Colonic mucosa (tissue), 4 donors: ENCODE results near the gene NCAPD3. TPM values are rescaled to one million over a fixed set of nuclear protein-coding genes. Genes with fewer than 3 reads are reported as not detected.

Experiments used
- DNase-seq: peaks from one replicate; pipeline ENCODE4 v3.0.0-alpha.2; 2020
- H3K27ac ChIP-seq: fragments of 200-600 bp; one replicate; pipeline ENCODE4 v1.8.0; 2021
- H3K27me3 ChIP-seq: fragments of 200-600 bp; one replicate; pipeline ENCODE4 v1.8.0; 2021
- H3K36me3 ChIP-seq: fragments of 200-600 bp; one replicate; pipeline ENCODE4 v1.8.0; 2021
- H3K4me1 ChIP-seq: fragments of 200-600 bp; one replicate; pipeline ENCODE4 v1.8.0; 2021; ENCODE audit warnings: mild to moderate bottlenecking
- H3K4me3 ChIP-seq: fragments of 200-600 bp; one replicate; pipeline ENCODE4 v1.8.0; 2021
- H3K9ac ChIP-seq, 2 donors: one replicate each; pipeline ENCODE4 v1.7.0; 2013; ENCODE audit warnings: control low read depth in 2 of 2, low read depth in 2 of 2, low read length in 2 of 2
- H3K9me3 ChIP-seq: fragments of 200-600 bp; one replicate; pipeline ENCODE4 v1.8.0; 2021
- CTCF ChIP-seq: fragments of 200-600 bp; IDR thresholded peaks from one replicate; pipeline ENCODE4 v1.8.0; 2022; ENCODE audit warnings: antibody characterized with exemption, mild to moderate bottlenecking
- intact Hi-C: fragments of 100-400 bp; cut with DNase I; formaldehyde crosslinking; loops from one replicate; pipeline ENCODE4 v1.14.1; 2022
- total RNA-seq, 2 donors: library from RNA; stranded (reverse); fragmentation: NEBNext Ultra II Directional in 1 of 2; extraction: Animal tissue kit (Norgen Biotek cat#: 25700) in 1 of 2; gene quantifications; one replicate each; pipeline ENCODE4 v1.2.1, GENCODE V29; 2021
- donor health status: healthy.
- donor health status: DM: no; HTN: no; CAD: no.
- donor health status: DM: no; HTN: no; CAD: no.

Gene NCAPD3
- total RNA-seq, 2 donors from 2014 or later = 12.9 to 45.0 TPM

GRCh38 chr11:134170177-134170918 lies 53.4 kb downstream of the NCAPD3 start:
- Histone ChIP-seq H3K9me3 (no peaks in the 10 kb centered on the region), H3K36me3 (no peaks in the 10 kb centered on the region), H3K4me3 (no peak overlapping the region), H3K27ac (no peak overlapping the region), H3K27me3 (no peaks in the 10 kb centered on the region), H3K9ac (no peak overlapping the region), H3K4me1 (no peaks in the 10 kb centered on the region)
- DNase-seq = no peak
- intact Hi-C loops = no loop called here
- no peak for TF ChIP-seq CTCF

- no peaks in the 10 kb centered on the region for H3K36me3 ChIP-seq
- no peak for TF ChIP-seq CTCF
- intact Hi-C loops = no loop called here
- no peak overlapping the region for H3K27ac ChIP-seq
- H3K4me3 ChIP-seq = no peak overlapping the region
- no peak for DNase-seq
- H3K27me3 ChIP-seq = no peaks in the 10 kb centered on the region
- no peaks in the 10 kb centered on the region for H3K4me1 ChIP-seq
- H3K9me3 ChIP-seq = no peaks in the 10 kb centered on the region
- no peak overlapping the region for H3K9ac ChIP-seq
Measured at GRCh38 chr11:134164490-134165370, 59.0 kb downstream of the NCAPD3 start.

- no peak overlapping the region for H3K9ac ChIP-seq
- H3K36me3 ChIP-seq = no peaks in the 10 kb centered on the region
- no peak overlapping the region for H3K27ac ChIP-seq
- H3K4me3 ChIP-seq = no peak overlapping the region
- no peaks in the 10 kb centered on the region for H3K27me3 ChIP-seq
- DNase-seq = no peak
- intact Hi-C loops = no loop called here
- H3K9me3 ChIP-seq = no peaks in the 10 kb centered on the region
- no peak for TF ChIP-seq CTCF
- no peaks in the 10 kb centered on the region for H3K4me1 ChIP-seq
Measured at GRCh38 chr11:134159652-134160051, 64.1 kb downstream of the NCAPD3 start.

GRCh38 chr11:134158023-134158422 lies 65.7 kb downstream of the NCAPD3 start:
- H3K27ac ChIP-seq = no peak overlapping the region
- no peak for TF ChIP-seq CTCF
- H3K9me3 ChIP-seq = no peaks in the 10 kb centered on the region
- no peaks in the 10 kb centered on the region for H3K4me1 ChIP-seq
- intact Hi-C loops = no loop called here
- no peaks in the 10 kb centered on the region for H3K27me3 ChIP-seq
- no peak overlapping the region for H3K4me3 ChIP-seq
- H3K36me3 ChIP-seq = no peaks in the 10 kb centered on the region
- DNase-seq = no peak
- no peak overlapping the region for H3K9ac ChIP-seq

GRCh38 chr11:134157451-134157850 lies 66.3 kb downstream of the NCAPD3 start:
- TF ChIP-seq CTCF = no peak
- no peak for DNase-seq
- intact Hi-C loops = no loop called here
- H3K27me3 ChIP-seq = no peaks in the 10 kb centered on the region
- no peak overlapping the region for H3K9ac ChIP-seq
- H3K4me1 ChIP-seq = no peaks in the 10 kb centered on the region
- H3K36me3 ChIP-seq = no peaks in the 10 kb centered on the region
- no peak overlapping the region for H3K27ac ChIP-seq
- no peak overlapping the region for H3K4me3 ChIP-seq
- no peaks in the 10 kb centered on the region for H3K9me3 ChIP-seq
